Measurements from ENCODE around the gene RPS6KA4. TPM values are rescaled to one million over a fixed set of nuclear protein-coding genes. Genes with fewer than 3 reads are reported as not detected.

The RPS6KA4 gene
- total and polyA plus RNA-seq, 8 donors: 7.4 to 18.8 (median 10.5) TPM

DNA sequence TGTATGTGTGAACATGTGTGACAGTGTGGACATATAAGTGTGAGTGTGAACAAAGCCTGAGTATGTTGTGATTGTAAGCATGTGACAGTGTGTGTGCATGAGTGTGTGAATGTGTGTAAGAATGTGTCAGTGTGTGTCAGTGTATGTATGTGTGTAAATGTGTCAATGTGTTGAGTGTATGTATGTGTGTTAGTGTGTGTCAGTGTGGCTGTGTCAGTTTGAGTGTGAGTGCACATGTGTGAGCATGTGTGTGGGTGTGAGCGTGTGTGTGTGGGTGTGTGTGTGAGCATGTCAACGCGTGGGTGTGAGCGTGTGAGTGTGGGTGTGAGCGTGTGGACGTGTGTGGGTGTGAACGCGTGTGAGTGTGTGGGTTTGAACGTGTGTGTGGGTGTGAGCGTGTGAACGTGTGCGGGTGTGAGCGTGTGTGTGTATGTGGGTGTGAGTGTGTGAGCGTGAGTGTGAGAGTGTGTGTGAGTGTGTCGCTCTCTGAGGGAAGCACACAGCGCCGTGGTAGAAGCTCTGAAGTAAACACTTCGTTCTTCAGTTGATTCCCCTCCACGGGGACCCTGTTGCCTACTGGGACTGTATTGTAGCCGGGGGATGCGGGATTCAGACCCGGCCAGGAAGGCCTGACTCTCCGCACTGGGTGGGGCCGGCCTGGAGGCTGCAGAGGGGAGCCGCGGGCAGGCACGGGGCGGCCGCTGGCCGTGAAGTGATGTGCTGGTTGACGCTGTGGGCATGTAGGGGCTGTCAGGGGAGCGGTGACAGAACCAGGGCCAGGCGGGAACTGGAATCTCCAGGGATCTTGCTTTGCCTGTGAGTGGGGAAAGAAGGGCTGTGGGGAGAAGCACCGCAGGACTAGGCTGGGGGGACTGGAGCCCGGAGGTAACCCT lies 21.1 kb downstream of the RPS6KA4 start:
- FAIRE-seq (no peak), ATAC-seq (no peak)
- intact Hi-C loops (cut with DNase I): no loop called here

DNA sequence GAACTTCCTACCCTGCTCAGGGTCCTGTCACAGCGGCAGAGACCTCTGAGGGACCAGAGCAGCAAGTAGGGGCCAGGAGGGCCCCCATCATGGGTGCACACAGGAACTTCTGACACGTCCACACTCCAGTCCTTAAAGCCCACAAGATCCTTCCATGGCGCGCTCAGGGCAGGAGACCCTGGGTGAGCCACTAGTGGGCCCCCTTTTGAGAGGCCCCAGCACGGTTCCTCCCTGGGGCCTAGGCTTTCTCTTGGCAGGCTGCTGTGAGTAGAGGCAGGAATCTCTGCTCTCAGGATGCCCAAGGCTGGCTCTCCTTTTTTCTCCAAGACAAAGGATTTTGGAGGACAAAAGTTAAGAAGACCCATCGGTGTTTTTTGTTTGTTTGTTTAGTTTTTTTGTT lies 22.4 kb downstream of the RPS6KA4 start:
- H3K4me3 ChIP-seq: no peak overlapping the region
- no peaks in the 10 kb centered on the region for H3K36me3 ChIP-seq
- H3K9me3 ChIP-seq: no peaks in the 10 kb centered on the region
- peaks cover 0 to 4% (median 3%) of the 10 kb centered on the region in 3 donors for H3K4me1 ChIP-seq
- intact Hi-C loops (cut with DNase I): no loop called here
- H3K27ac ChIP-seq: no peak overlapping the region
- DNase-seq (no peak), ATAC-seq (no peak), FAIRE-seq (no peak)
- WGBS, 2 donors: 72 to 79% methylated on average over 6 of the region's 6 CpGs
- H3K27me3 ChIP-seq: no peaks in the 10 kb centered on the region
- TF ChIP-seq, protein P1, sequence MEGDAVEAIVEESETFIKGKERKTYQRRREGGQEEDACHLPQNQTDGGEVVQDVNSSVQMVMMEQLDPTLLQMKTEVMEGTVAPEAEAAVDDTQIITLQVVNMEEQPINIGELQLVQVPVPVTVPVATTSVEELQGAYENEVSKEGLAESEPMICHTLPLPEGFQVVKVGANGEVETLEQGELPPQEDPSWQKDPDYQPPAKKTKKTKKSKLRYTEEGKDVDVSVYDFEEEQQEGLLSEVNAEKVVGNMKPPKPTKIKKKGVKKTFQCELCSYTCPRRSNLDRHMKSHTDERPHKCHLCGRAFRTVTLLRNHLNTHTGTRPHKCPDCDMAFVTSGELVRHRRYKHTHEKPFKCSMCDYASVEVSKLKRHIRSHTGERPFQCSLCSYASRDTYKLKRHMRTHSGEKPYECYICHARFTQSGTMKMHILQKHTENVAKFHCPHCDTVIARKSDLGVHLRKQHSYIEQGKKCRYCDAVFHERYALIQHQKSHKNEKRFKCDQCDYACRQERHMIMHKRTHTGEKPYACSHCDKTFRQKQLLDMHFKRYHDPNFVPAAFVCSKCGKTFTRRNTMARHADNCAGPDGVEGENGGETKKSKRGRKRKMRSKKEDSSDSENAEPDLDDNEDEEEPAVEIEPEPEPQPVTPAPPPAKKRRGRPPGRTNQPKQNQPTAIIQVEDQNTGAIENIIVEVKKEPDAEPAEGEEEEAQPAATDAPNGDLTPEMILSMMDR (IDR thresholded peaks at IDR 0.05): no peak

More for the DNA sequence above, 21.1 kb downstream of the RPS6KA4 start:
- WGBS, 2 donors: 77 to 78% methylated on average over 34 to 35 of the region's 35 CpGs
- no peaks in the 10 kb centered on the region for H3K36me3 ChIP-seq
- H3K4me3 ChIP-seq: no peak overlapping the region
- TF ChIP-seq, protein P1 (IDR thresholded peaks at IDR 0.05): no peak
- H3K9me3 ChIP-seq: no peaks in the 10 kb centered on the region
- DNase-seq: no peak
- no peak overlapping the region for H3K27ac ChIP-seq
- no peaks in the 10 kb centered on the region for H3K27me3 ChIP-seq
- peaks cover 0 to 4% (median 3%) of the 10 kb centered on the region in 3 donors for H3K4me1 ChIP-seq

DNA sequence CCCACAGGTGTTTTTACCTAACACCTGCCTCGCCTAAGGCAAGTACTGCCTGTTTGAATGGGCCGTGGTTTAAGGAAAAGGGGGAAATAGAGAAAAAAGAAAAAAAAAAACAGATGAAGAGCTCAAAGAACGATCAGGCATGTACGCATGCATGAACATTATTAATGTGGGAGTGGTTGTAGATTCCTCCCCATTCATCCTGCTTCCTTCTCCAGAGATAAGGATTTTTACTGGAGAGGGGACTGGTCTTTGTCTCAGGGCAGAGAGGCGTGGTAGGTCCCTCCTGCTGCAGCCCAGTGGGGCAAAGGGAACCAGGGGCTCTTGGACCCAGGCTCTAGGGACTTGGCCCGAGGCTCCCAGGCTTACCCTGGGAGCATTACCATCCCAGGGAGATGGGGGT lies 23.1 kb downstream of the RPS6KA4 start:
- ATAC-seq (no peak), FAIRE-seq (no peak), DNase-seq (no peak)
- intact Hi-C loops (cut with DNase I): no loop called here
- H3K36me3 ChIP-seq: no peaks in the 10 kb centered on the region
- 82 to 89% methylated on average over 6 of the region's 6 CpGs for WGBS, 2 donors
- no peaks in the 10 kb centered on the region for H3K9me3 ChIP-seq
- no peak overlapping the region for H3K4me3 ChIP-seq
- no peaks in the 10 kb centered on the region for H3K27me3 ChIP-seq
- peaks cover 0 to 4% (median 3%) of the 10 kb centered on the region in 3 donors for H3K4me1 ChIP-seq
- TF ChIP-seq, protein P1 (IDR thresholded peaks at IDR 0.05): no peak
- H3K27ac ChIP-seq: no peak overlapping the region

DNA sequence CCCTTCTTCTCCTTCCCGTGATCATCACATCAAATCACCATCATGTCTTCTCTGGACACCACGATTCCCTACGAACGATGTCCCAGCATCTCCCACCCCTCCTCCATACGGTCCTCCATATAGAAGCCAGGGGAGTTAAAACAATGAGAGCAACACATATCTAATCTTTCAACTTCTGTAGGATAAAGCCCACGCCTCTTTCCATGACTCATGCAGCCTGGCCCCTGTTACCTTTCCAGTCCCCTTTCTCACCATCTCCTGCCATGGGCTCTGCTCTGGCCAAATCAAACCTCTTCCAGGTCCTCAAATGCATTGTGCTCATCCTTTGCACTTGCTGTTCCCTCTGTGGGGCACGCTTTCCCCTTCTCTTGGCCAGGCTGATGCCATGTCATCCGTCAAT lies 23.6 kb downstream of the RPS6KA4 start:
- DNase-seq: no peak
- Histone ChIP-seq H3K27ac (no peak overlapping the region), H3K4me3 (no peak overlapping the region), H3K27me3 (no peaks in the 10 kb centered on the region), H3K9me3 (no peaks in the 10 kb centered on the region), H3K36me3 (no peaks in the 10 kb centered on the region), H3K4me1 (peaks cover 0 to 4% (median 3%) of the 10 kb centered on the region in 3 donors)
- ATAC-seq: no peak
- 59 to 80% methylated on average over 8 of the region's 8 CpGs for WGBS, 2 donors
- intact Hi-C loops (cut with DNase I): no loop called here
- FAIRE-seq: no peak
- TF ChIP-seq, protein P1 (IDR thresholded peaks at IDR 0.05): no peak

DNA sequence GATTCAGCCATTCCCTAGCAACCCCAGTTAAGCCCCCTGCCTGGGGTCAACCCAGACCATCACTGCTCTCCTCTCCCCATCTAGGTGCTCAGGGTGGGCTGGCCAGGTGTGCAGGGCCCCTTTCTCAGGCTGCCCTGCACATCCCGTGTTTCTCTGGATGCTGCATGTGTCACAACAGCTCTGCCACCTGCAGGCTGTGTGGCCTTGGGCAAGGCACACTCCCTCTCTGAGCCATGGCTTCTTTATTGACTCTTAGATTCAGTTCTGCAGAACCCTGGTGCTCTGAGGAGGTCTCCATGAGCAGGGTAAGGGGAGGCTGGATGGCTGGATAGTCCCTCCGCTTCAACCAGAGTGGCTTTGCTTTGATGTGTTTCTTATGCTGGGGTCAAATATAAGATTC lies 24.6 kb downstream of the RPS6KA4 start:
- no peaks in the 10 kb centered on the region for H3K27me3 ChIP-seq
- H3K4me1 ChIP-seq: no peaks in the 10 kb centered on the region
- intact Hi-C loops (cut with DNase I): no loop called here
- no peaks in the 10 kb centered on the region for H3K9me3 ChIP-seq
- no peaks in the 10 kb centered on the region for H3K36me3 ChIP-seq
- WGBS, 2 donors: 25 to 79% methylated on average over 1 to 2 of the region's 2 CpGs
- no peak overlapping the region for H3K4me3 ChIP-seq
- FAIRE-seq (no peak), ATAC-seq (no peak), DNase-seq (no peak)
- H3K27ac ChIP-seq: no peak overlapping the region
- TF ChIP-seq, protein P1 (IDR thresholded peaks at IDR 0.05): no peak

Data from pancreas (tissue), 10 donors.